Measurements from ENCODE around the gene WDR37.

WDR37 gene

DNA sequence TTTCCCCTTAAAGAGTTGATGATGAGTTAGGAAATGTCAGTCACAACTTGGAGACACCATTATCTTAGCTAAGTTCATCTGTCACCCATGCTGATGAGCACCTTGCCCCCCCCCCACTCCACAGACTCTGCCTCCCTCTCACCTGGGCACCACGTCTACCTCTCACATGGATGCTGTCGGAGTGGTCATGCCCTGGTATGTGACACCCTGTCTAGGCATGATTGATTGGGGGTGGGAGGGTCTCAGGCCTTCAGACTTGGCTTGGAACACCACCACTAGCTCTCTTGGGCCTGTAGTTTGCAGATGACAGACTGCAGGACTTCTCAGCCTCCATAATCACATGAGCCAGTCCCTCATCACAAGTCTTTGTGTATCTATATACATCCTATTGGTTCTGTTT is 78.0 kb downstream of the WDR37 start:
- no peak overlapping the region for H3K27ac ChIP-seq
- TF ChIP-seq, protein P1, sequence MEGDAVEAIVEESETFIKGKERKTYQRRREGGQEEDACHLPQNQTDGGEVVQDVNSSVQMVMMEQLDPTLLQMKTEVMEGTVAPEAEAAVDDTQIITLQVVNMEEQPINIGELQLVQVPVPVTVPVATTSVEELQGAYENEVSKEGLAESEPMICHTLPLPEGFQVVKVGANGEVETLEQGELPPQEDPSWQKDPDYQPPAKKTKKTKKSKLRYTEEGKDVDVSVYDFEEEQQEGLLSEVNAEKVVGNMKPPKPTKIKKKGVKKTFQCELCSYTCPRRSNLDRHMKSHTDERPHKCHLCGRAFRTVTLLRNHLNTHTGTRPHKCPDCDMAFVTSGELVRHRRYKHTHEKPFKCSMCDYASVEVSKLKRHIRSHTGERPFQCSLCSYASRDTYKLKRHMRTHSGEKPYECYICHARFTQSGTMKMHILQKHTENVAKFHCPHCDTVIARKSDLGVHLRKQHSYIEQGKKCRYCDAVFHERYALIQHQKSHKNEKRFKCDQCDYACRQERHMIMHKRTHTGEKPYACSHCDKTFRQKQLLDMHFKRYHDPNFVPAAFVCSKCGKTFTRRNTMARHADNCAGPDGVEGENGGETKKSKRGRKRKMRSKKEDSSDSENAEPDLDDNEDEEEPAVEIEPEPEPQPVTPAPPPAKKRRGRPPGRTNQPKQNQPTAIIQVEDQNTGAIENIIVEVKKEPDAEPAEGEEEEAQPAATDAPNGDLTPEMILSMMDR (IDR thresholded peaks at IDR 0.05), result no peak
- no peak for TF ChIP-seq ZFX (IDR thresholded peaks at IDR 0.05; ENCODE audit: borderline replicate concordance)

DNA sequence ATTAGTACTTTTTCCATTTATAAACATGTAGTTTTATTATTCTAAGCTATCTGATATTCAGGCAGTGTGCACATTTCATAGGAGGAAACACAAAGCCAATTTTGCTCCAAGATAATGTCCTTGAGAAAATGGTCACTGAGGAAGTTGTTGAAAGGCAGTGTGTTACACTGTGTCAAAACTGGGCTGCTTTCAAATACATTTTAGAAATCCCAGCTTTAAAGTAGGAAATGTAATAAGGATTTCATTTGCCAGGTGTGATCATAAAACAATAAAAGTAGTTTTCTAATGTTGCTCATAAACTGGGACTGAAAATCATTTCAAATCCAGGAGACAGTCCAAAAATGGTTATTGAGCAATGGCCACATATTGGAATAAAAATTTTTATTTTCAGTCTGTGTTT is 80.1 kb downstream of the WDR37 start:
- no peak overlapping the region for H3K27ac ChIP-seq
- TF ChIP-seq ZFX (IDR thresholded peaks at IDR 0.05; ENCODE audit: borderline replicate concordance), result no peak
- TF ChIP-seq, protein P1 (IDR thresholded peaks at IDR 0.05), result no peak

DNA sequence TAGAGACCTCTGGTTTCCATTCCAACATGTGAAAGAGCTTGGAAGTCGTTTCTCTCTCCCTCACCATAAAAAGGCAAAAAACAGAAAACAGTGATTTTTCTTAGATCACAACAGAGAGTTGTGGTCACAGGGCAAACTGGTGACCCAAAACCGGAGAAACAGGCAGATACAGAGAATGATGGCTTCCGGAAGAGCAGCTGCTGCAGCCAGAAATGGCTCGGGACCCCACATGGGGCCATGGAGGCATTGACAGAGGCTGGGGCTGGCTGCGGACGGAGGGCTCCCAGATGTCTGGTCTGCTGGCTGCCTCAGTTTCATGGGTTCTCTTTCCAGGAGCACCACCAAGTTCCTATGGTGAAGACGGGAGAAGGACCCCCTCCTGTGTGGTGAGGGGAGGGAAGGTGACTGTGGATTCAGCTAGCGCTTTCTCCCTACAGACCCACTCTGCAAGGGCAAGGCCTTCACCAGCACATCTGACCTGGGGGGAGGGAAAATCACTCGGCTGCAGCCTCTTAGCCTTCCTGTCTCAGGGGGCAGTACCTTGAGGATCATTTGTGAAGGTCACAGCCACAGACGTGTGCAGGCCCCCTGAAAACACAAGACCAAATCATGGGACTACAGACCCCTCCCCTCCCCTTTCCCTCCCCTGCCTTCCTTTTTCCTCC is 81.4 kb downstream of the WDR37 start:
- TF ChIP-seq, protein P1 (IDR thresholded peaks at IDR 0.05), result no peak
- no peak for TF ChIP-seq ZFX (IDR thresholded peaks at IDR 0.05; ENCODE audit: borderline replicate concordance)

GRCh38 chr10:1138529-1138928 is 82.3 kb downstream of the WDR37 start:
- TF ChIP-seq, protein P1 (IDR thresholded peaks at IDR 0.05), result no peak
- no peak for TF ChIP-seq ZFX (IDR thresholded peaks at IDR 0.05; ENCODE audit: borderline replicate concordance)

More for the DNA sequence above, 81.4 kb downstream of the WDR37 start:
- no peak overlapping the region for H3K27ac ChIP-seq

DNA sequence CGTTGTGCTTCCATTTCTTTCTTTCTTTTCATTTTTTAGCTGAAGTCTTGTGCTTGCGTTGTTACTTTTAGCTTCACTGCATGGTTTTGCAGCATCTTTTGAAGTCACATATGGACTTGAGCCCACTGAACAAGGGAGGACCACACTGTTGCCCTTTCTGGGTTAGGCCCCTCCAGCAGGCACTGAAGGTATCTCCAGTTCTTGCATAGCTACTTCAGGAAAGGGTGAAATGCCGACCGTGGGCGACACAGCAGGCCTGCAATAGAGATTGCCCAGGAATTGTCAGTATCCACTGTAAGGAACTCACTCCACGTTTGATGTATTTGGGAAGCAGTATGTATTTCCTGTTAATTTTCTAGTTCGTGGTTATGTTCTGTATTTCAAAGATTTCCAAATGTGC is 85.1 kb downstream of the WDR37 start:
- no peak overlapping the region for H3K27ac ChIP-seq
- TF ChIP-seq ZFX (IDR thresholded peaks at IDR 0.05; ENCODE audit: borderline replicate concordance), result no peak
- TF ChIP-seq, protein P1 (IDR thresholded peaks at IDR 0.05), result no peak

More at GRCh38 chr10:1138529-1138928, 82.3 kb downstream of the WDR37 start:
- no peak overlapping the region for H3K27ac ChIP-seq

DNA sequence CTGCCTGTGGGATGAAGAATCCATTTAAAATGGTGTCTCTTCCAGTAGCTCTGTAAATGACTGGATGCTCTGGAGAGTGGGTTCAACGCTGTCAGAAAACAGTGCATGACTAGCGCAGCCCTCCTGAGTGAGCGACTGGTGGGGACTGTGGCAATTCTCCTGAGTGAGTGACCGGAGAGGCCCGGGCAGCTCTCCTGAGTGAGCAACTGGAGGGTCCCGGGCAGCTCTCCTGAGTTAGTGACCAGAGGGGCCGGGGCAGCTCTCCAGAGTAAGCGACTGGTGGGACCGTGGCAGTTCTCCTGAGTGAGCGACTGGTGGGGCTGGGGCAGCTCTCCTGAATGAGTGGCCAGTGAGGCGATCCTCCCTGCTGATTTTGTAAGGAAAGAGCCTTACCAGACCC is 85.5 kb downstream of the WDR37 start:
- H3K27ac ChIP-seq, result no peak overlapping the region
- no peak for TF ChIP-seq ZFX (IDR thresholded peaks at IDR 0.05; ENCODE audit: borderline replicate concordance)
- TF ChIP-seq, protein P1 (IDR thresholded peaks at IDR 0.05), result no peak

DNA sequence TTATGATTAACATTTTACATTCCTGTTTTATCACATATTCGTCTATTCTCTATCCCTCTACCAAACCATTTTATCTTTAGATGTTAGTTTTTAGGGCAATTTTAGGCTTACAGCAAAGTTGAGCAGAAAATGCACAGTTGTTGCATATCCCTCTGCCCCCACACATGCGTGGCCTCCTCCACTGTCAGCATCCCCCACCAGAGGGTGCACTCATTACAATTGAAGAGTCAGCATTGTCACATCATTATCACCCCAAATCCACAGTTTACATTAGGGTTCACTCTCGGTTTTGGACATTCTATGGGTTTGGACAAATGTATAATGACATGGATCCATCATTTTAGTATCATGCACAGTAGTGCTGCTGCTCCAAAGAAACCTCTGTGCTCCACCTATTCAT is 86.4 kb downstream of the WDR37 start:
- TF ChIP-seq ZFX (IDR thresholded peaks at IDR 0.05; ENCODE audit: borderline replicate concordance), result no peak
- TF ChIP-seq, protein P1 (IDR thresholded peaks at IDR 0.05), result peak; percentile 15; the same call in 1 of the 2 replicates
- H3K27ac ChIP-seq, result no peak overlapping the region
